ENCODE data around the gene SLC25A42. TPM values are rescaled to one million over a fixed set of nuclear protein-coding genes. Genes with fewer than 3 reads are reported as not detected.

Gene SLC25A42
- total and polyA plus RNA-seq, 2 of the 13 experiments (the other 11 are each of a cell fraction or from before 2014, with no cell fraction given) = 12.8 to 18.3 TPM

- Histone ChIP-seq H3K9me3 (ENCODE audit: low read length) (no peaks in the 10 kb centered on the region), H3K4me3 (replicated peaks in 1 of 3; ENCODE audit: insufficient read depth in 1 of 3, low read depth in 2 of 3, low read length in 3 of 3) (no peak overlapping the region), H3K4me2 (ENCODE audit: low read depth, low read length) (no peak overlapping the region), H2AFZ (ENCODE audit: low read length) (no peak overlapping the region), H3K4me1 (ENCODE audit: insufficient read depth, low read length) (no peaks in the 10 kb centered on the region), H4K20me1 (ENCODE audit: insufficient read depth, low read length) (no peaks in the 10 kb centered on the region), H3K79me2 (ENCODE audit: insufficient read depth, low read length) (no peaks in the 10 kb centered on the region), H3K27me3 (ENCODE audit: control insufficient read depth in 1 of 2, insufficient read depth in 2 of 2, low read length in 2 of 2) (no peaks in the 10 kb centered on the region), H3K36me3 (replicated peaks in 1 of 2; ENCODE audit: control insufficient read depth in 1 of 2, insufficient read depth in 2 of 2, low read length in 2 of 2) (peaks cover 30 to 64% of the 10 kb centered on the region in 2 experiments), H3K27ac (ENCODE audit: extremely low read length, insufficient read depth, low read length) (no peak overlapping the region), H3K9ac (ENCODE audit: insufficient read depth, low read depth, low read length) (no peak overlapping the region)
- ATAC-seq = peak; percentile 64
- ChIA-PET CTCF (ENCODE audit: low intra/inter-chr PET ratio, low total read pairs) (no interaction called here), POLR2A (interaction anchor here (0.7 kb wide), 2 partner anchors 8 to 12 kb away, joined by 3 read pairs; partner anchors contain the start of gene SLC25A42)
- no peak for FAIRE-seq
- intact Hi-C loops (cut with micrococcal nuclease; ENCODE audit: unreplicated experiment) (loop anchor here (2.0 kb wide), 1 partner anchor 87 kb away; the partner anchor contains the start of gene TMEM161A), in situ Hi-C loops (cut with HindIII; ENCODE audit: extremely low pct_ligation_motif_present, low pct_unique_long_range_greater_than_20kb) (loop anchor here (5.0 kb wide), 1 partner anchor 86 kb away; the partner anchor contains the start of gene TMEM161A)
- WGBS (ENCODE audit: low lambda C conversion rate) = 96% methylated on average over 7 of the region's 20 CpGs
- BruUV-seq (replicated peaks) = no TSS peak
- no peak for DNase-seq (ENCODE audit: low spot score)
- TF ChIP-seq ZFP90 (CRISPR knock-in tag; IDR thresholded peaks at IDR 0.05; ENCODE audit: borderline replicate concordance) (no peak), ZBTB33 (CRISPR knock-in tag; IDR thresholded peaks at IDR 0.05) (peak; percentile 99), GATAD1 (CRISPR knock-in tag; IDR thresholded peaks at IDR 0.05) (no peak), ISX (CRISPR knock-in tag; conservative IDR thresholded peaks at IDR 0.05) (no peak), STAG1 (CRISPR knock-in tag; IDR thresholded peaks at IDR 0.05) (peak; percentile 23; the same call in 1 of the 2 replicates), ZNF790 (CRISPR knock-in tag; IDR thresholded peaks at IDR 0.05; ENCODE audit: borderline replicate concordance) (no peak), FOXM1 (CRISPR knock-in tag; IDR thresholded peaks at IDR 0.05) (no peak), RBM22 (optimal IDR thresholded peaks at IDR 0.05; ENCODE audit: low read length) (peak; percentile 28), HOXA3 (CRISPR knock-in tag; IDR thresholded peaks at IDR 0.05) (no peak), ZNF572 (CRISPR knock-in tag; IDR thresholded peaks at IDR 0.05) (no peak), AHDC1 (CRISPR knock-in tag; IDR thresholded peaks at IDR 0.05; ENCODE audit: borderline replicate concordance) (no peak), MAZ (IDR thresholded peaks at IDR 0.05; ENCODE audit: borderline replicate concordance, low read depth, low read length) (no peak), MAZ (CRISPR knock-in tag; IDR thresholded peaks at IDR 0.05; ENCODE audit: low read depth) (no peak), RFX3 (CRISPR knock-in tag; IDR thresholded peaks at IDR 0.05) (no peak), ZBTB38 (CRISPR knock-in tag; IDR thresholded peaks at IDR 0.05) (peak; percentile 31; the same call in 1 of the 2 replicates)
Measured at GRCh38 chr19:19051478-19052213, 12.1 kb upstream of the SLC25A42 start.

All from HepG2 (cell line).